A673 (cell line): ENCODE data around the gene CTNNA2. TPM values are rescaled to one million over a fixed set of nuclear protein-coding genes. Genes with fewer than 3 reads are reported as not detected.

Experiments used
- BruUV-seq: library from RNA; stranded (reverse); fragments of 400-500 nt; replicated peaks from 2 replicates; lab custom pipeline; 2021; lab: Mats Ljungman, UMichigan
- CTCF ChIA-PET: fragments of 300-600 bp; sonication (Branson Sonifier 250); formaldehyde crosslinking; loops from one replicate; lab custom pipeline; 2022; ENCODE audit warnings: antibody characterized with exemption; lab: Charles Lee
- POLR2A ChIA-PET: fragments of 300-600 bp; sonication (Branson Sonifier 250); formaldehyde crosslinking; loops from one replicate; lab custom pipeline; 2022; ENCODE audit warnings: antibody characterized with exemption; ENCODE audit not compliant: low non-redundant PET; lab: Charles Lee
- DNase-seq: peaks from one replicate; pipeline ENCODE4 v3.0.0-alpha.2; 2015; ENCODE audit warnings: low spot score
- H3K27ac ChIP-seq: fragments of 200-600 bp; sonication (generic); 2 replicates; pipeline ENCODE4 v1.5.1; 2016; ENCODE audit warnings: mixed run types, low read depth, mild to moderate bottlenecking, mixed read lengths, antibody characterized with exemption, low read length; ENCODE audit not compliant: poor library complexity, severe bottlenecking
- H3K27me3 ChIP-seq: fragments of 200-600 bp; sonication (generic); replicated peaks from 2 replicates; pipeline ENCODE4 v1.6.1; 2017; ENCODE audit warnings: mixed run types, low read depth, mild to moderate bottlenecking, mixed read lengths, antibody characterized with exemption, low read length; ENCODE audit not compliant: insufficient read depth, poor library complexity
- H3K36me3 ChIP-seq: fragments of 200-600 bp; sonication (generic); 2 replicates; pipeline ENCODE4 v1.6.1; 2016; ENCODE audit warnings: mixed run types, mild to moderate bottlenecking, mixed read lengths, antibody characterized with exemption, low read length; ENCODE audit not compliant: insufficient read depth, poor library complexity, severe bottlenecking
- H3K4me1 ChIP-seq: fragments of 200-600 bp; sonication (generic); 2 replicates; pipeline ENCODE4 v1.6.1; 2017; ENCODE audit warnings: mixed run types, mild to moderate bottlenecking, mixed read lengths, antibody characterized with exemption, low read length; ENCODE audit not compliant: insufficient read depth, poor library complexity, severe bottlenecking
- H3K4me3 ChIP-seq: fragments of 200-600 bp; sonication (generic); 2 replicates; pipeline ENCODE4 v1.5.1; 2016; ENCODE audit warnings: low read depth, mixed run types, mild to moderate bottlenecking, mixed read lengths, low read length; ENCODE audit not compliant: poor library complexity, severe bottlenecking
- H3K9me3 ChIP-seq: fragments of 200-600 bp; sonication (generic); 2 replicates; pipeline ENCODE4 v1.6.1; 2016; ENCODE audit warnings: mixed run types, low read depth, mild to moderate bottlenecking, mixed read lengths, antibody characterized with exemption, low read length; ENCODE audit not compliant: poor library complexity, severe bottlenecking
- CTCF ChIP-seq: fragments of 300-800, 200-600 bp; sonication (generic); conservative IDR thresholded peaks from 2 replicates; pipeline ENCODE4 v1.5.1; 2017; ENCODE audit warnings: low read depth, mild to moderate bottlenecking, antibody characterized with exemption, low read length, moderate library complexity, mixed read lengths
- EZH2 ChIP-seq: fragments of 200-600 bp; sonication (generic); IDR thresholded peaks from 2 replicates; pipeline ENCODE4 v1.6.1; 2017; ENCODE audit warnings: borderline replicate concordance, low read depth, mild to moderate bottlenecking, mixed read lengths, antibody characterized with exemption, low read length; ENCODE audit not compliant: poor library complexity, severe bottlenecking
- intact Hi-C: fragments of 100-400 bp; cut with micrococcal nuclease; formaldehyde crosslinking; loops from one replicate; pipeline ENCODE4 v1.10.0; 2022; ENCODE audit not compliant: unreplicated experiment
- total RNA-seq: library from RNA; stranded (reverse); gene quantifications from 2 replicates; pipeline ENCODE4 v1.2.3, GENCODE V29; 2021

CTNNA2 gene
- total RNA-seq, 1 experiment from 2014 or later, result not detected

- no TSS peak for BruUV-seq
- intact Hi-C loops, result no loop called here
- H3K27me3 ChIP-seq, result peaks cover 4% of the 10 kb centered on the region
- H3K36me3 ChIP-seq, result no peaks in the 10 kb centered on the region
- ChIA-PET POLR2A (no interaction called here), CTCF (no interaction called here)
- DNase-seq, result no peak
- no peak overlapping the region for H3K27ac ChIP-seq
- TF ChIP-seq CTCF (no peak), EZH2 (no peak)
- H3K4me3 ChIP-seq, result no peak overlapping the region
- H3K9me3 ChIP-seq, result no peaks in the 10 kb centered on the region
- no peaks in the 10 kb centered on the region for H3K4me1 ChIP-seq
Measured at GRCh38 chr2:79576451-79576850, 63.6 kb downstream of the CTNNA2 start.

DNA sequence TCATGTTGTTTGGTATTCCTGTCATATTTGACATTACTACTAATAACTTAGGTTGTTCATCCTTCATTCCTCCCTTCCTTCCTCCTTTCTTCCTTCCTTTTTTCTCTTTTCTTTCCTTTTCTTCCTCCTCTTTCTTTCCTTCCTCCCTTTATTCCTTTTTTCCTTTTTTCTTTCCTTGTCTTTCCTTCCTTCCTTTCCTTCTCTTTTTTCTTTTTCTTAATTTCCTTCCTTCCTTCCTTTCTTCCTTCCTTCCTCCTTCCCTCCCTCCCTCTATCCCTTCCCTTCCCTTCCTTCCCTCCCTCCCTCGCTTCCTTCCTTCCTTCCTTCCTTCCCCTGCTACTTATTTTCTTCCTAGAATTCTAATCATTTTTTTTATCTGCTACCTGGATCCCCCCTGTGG is 66.1 kb downstream of the CTNNA2 start:
- intact Hi-C loops, result no loop called here
- no TSS peak for BruUV-seq
- H3K9me3 ChIP-seq, result no peaks in the 10 kb centered on the region
- no peak overlapping the region for H3K4me3 ChIP-seq
- TF ChIP-seq EZH2, result no peak
- TF ChIP-seq CTCF, result no peak
- H3K27me3 ChIP-seq, result peaks cover 4% of the 10 kb centered on the region
- POLR2A ChIA-PET, result no interaction called here
- no peaks in the 10 kb centered on the region for H3K36me3 ChIP-seq
- CTCF ChIA-PET, result no interaction called here
- no peak overlapping the region for H3K27ac ChIP-seq
- DNase-seq, result no peak
- H3K4me1 ChIP-seq, result no peaks in the 10 kb centered on the region

GRCh38 chr2:79580175-79580574 is 67.3 kb downstream of the CTNNA2 start:
- DNase-seq, result peak; percentile 5
- TF ChIP-seq EZH2 (no peak), CTCF (no peak)
- intact Hi-C loops, result no loop called here
- ChIA-PET CTCF (no interaction called here), POLR2A (no interaction called here)
- Histone ChIP-seq H3K9me3 (no peaks in the 10 kb centered on the region), H3K36me3 (no peaks in the 10 kb centered on the region), H3K4me3 (no peak overlapping the region), H3K27ac (no peak overlapping the region), H3K27me3 (peaks cover 4% of the 10 kb centered on the region), H3K4me1 (no peaks in the 10 kb centered on the region)
- no TSS peak for BruUV-seq
